ENCODE measurements around the gene FBXO39.

GRCh38 chr17:6757747-6758146 lies 18.3 kb upstream of the FBXO39 start:
- TF ChIP-seq ZNF263 (CRISPR knock-in tag; IDR thresholded peaks at IDR 0.05; ENCODE audit: borderline replicate concordance): no peak
- no peak for TF ChIP-seq EP300 (IDR thresholded peaks at IDR 0.05; ENCODE audit: low read length)
- no peak for TF ChIP-seq RHOXF2B (CRISPR knock-in tag; conservative IDR thresholded peaks at IDR 0.05)
- TF ChIP-seq HMG20B (CRISPR knock-in tag; IDR thresholded peaks at IDR 0.05): no peak
- TF ChIP-seq HDAC3 (IDR thresholded peaks at IDR 0.05; ENCODE audit: borderline replicate concordance, partially characterized antibody): no peak
- TF ChIP-seq, protein P1, sequence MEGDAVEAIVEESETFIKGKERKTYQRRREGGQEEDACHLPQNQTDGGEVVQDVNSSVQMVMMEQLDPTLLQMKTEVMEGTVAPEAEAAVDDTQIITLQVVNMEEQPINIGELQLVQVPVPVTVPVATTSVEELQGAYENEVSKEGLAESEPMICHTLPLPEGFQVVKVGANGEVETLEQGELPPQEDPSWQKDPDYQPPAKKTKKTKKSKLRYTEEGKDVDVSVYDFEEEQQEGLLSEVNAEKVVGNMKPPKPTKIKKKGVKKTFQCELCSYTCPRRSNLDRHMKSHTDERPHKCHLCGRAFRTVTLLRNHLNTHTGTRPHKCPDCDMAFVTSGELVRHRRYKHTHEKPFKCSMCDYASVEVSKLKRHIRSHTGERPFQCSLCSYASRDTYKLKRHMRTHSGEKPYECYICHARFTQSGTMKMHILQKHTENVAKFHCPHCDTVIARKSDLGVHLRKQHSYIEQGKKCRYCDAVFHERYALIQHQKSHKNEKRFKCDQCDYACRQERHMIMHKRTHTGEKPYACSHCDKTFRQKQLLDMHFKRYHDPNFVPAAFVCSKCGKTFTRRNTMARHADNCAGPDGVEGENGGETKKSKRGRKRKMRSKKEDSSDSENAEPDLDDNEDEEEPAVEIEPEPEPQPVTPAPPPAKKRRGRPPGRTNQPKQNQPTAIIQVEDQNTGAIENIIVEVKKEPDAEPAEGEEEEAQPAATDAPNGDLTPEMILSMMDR (IDR thresholded peaks at IDR 0.05 in 2 of 3, conservative IDR thresholded peaks at IDR 0.05 in 1 of 3; ENCODE audit: insufficient read depth in 2 of 3, low read depth in 1 of 3, low read length in 3 of 3): no peak
- TF ChIP-seq CREB3L1 (IDR thresholded peaks at IDR 0.05; ENCODE audit: borderline replicate concordance, low read depth): no peak
- no peak for TF ChIP-seq ZFP36 (IDR thresholded peaks at IDR 0.05; ENCODE audit: low read depth, low read length, partially characterized antibody)
- TF ChIP-seq ZNF512 (tag; IDR thresholded peaks at IDR 0.05): no peak
